Astrocyte of the spinal cord (primary cell): Measurements from ENCODE around the gene PDZD2.

ENCODE experiments used
- DNase-seq: peaks from one replicate; pipeline ENCODE4 v3.0.0; 2011; ENCODE audit warnings: low read depth, low spot score
- H3K4me3 ChIP-seq: 2 replicates; pipeline ENCODE4 v1.5.1; 2011; ENCODE audit warnings: low read depth, mild to moderate bottlenecking, low read length, moderate library complexity
- in situ Hi-C: cut with HindIII; loops from 2 replicates; pipeline ENCODE4 v1.10.0; 2017; ENCODE audit warnings: low sequenced_read_pairs
- TF ChIP-seq, protein P1 (sequence below): IDR thresholded peaks from 2 replicates; pipeline ENCODE4 v1.5.1; 2012; ENCODE audit warnings: low read depth, mild to moderate bottlenecking, low read length, inconsistent platforms

Gene PDZD2

DNA sequence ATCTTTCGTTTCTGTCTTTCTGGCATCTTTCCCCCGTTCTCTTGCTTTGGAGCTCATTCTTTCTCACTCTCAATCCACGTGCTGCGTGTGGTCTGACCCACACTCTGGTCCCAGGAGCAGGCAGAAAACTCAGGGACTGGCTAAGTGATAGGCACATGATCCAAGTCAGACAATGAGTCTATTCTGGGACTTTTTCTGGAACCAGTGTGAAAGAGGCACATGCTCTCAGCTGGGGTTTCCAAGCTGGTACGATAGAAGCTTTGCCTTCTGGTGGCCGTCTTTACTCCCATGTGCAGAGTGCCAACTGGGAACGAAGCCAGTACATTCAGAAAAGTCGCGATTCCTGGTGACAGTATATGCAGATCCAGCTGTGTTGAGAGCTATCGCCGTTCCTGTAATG lies 94.4 kb downstream of the PDZD2 start:
- DNase-seq, result no peak
- in situ Hi-C loops, result no loop called here
- H3K4me3 ChIP-seq, result no peak overlapping the region
- TF ChIP-seq, protein P1, sequence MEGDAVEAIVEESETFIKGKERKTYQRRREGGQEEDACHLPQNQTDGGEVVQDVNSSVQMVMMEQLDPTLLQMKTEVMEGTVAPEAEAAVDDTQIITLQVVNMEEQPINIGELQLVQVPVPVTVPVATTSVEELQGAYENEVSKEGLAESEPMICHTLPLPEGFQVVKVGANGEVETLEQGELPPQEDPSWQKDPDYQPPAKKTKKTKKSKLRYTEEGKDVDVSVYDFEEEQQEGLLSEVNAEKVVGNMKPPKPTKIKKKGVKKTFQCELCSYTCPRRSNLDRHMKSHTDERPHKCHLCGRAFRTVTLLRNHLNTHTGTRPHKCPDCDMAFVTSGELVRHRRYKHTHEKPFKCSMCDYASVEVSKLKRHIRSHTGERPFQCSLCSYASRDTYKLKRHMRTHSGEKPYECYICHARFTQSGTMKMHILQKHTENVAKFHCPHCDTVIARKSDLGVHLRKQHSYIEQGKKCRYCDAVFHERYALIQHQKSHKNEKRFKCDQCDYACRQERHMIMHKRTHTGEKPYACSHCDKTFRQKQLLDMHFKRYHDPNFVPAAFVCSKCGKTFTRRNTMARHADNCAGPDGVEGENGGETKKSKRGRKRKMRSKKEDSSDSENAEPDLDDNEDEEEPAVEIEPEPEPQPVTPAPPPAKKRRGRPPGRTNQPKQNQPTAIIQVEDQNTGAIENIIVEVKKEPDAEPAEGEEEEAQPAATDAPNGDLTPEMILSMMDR, result no peak

DNA sequence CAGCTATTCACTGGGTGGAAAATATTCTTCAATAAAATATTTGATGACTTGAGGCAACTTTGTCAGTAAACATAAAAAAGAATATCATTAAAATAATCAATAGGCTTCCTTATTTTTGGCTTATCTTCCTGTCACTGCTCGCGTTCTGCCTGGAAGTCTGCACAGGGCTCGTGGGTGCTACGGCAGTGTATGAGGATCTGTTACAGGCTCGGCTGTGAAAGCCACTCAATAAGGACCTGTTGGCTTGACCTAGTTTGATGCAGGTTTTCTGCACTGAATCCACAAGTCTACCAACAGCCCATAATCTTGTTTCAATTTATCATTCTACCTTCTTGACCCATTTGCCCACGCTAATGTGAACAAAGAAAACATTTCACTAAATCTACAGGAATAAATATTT lies 97.2 kb downstream of the PDZD2 start:
- no peak for DNase-seq
- in situ Hi-C loops, result no loop called here
- no peak overlapping the region for H3K4me3 ChIP-seq
- TF ChIP-seq, protein P1, result no peak

DNA sequence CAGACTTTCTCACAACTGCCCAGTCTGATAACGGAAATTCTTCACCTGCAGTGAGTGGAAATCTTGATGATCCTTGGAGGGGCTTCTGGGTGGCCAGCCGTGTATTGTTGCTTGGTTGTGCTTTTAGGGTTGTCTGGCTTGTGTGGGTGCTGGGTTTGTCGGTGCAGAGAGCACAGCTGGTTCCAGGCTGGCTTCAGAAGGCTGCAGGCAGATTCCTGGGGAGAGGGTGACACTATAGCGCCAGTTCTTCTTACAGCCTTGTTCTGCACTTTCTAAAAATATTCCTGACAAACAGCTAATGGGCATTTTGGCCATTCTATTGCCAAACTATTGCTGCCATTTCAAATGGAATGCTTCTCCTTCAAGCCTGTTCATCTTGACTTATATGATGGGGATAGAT lies 99.3 kb downstream of the PDZD2 start:
- in situ Hi-C loops, result no loop called here
- TF ChIP-seq, protein P1, result no peak
- H3K4me3 ChIP-seq, result no peak overlapping the region
- DNase-seq, result no peak

DNA sequence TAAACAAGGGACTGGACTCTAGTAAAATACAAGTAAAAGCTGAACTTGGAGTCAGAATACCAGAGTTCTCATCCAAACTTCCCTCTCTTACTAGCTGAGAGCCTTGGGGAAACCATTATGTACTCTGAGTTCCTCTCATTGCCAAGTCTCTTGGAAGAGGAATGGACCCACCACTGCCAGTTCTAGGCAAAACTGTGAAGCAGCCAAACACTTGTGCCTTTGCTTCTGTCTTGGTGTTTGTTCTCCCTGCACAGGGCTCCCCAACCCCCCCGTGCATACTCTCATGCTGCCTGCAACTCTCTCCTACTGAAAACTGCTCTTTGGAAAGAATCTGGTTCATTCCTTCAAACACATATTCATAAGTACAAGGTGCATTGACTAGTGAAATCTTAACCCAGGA lies 102.6 kb downstream of the PDZD2 start:
- TF ChIP-seq, protein P1, result no peak
- in situ Hi-C loops, result no loop called here
- no peak for DNase-seq
- no peak overlapping the region for H3K4me3 ChIP-seq

GRCh38 chr5:31743678-31744077 lies 104.7 kb downstream of the PDZD2 start:
- in situ Hi-C loops, result no loop called here
- TF ChIP-seq, protein P1, result no peak
- H3K4me3 ChIP-seq, result no peak overlapping the region
- no peak for DNase-seq

GRCh38 chr5:31748458-31749172 lies 109.7 kb downstream of the PDZD2 start:
- TF ChIP-seq, protein P1, result no peak
- H3K4me3 ChIP-seq, result no peak overlapping the region
- no peak for DNase-seq
- in situ Hi-C loops, result no loop called here
